GM12872 (cell line): ENCODE measurements around the gene SUGCT.

ENCODE experiments used
- CTCF ChIP-seq: IDR thresholded peaks from 3 replicates; pipeline ENCODE4 v1.5.1; 2011; ENCODE audit warnings: low read depth, mild to moderate bottlenecking, low read length, moderate library complexity; ENCODE audit not compliant: insufficient read depth

Gene SUGCT

GRCh38 chr7:40354711-40355110 lies 219.9 kb downstream of the SUGCT start:
- TF ChIP-seq CTCF, result no peak

GRCh38 chr7:40356312-40356711 lies 221.5 kb downstream of the SUGCT start:
- no peak for TF ChIP-seq CTCF

- TF ChIP-seq CTCF, result no peak
Observed at GRCh38 chr7:40356871-40357709, 222.3 kb downstream of the SUGCT start.

GRCh38 chr7:40369641-40370277 lies 235.0 kb downstream of the SUGCT start:
- no peak for TF ChIP-seq CTCF

GRCh38 chr7:40371806-40372440 lies 237.1 kb downstream of the SUGCT start:
- TF ChIP-seq CTCF, result no peak

- TF ChIP-seq CTCF, result no peak
Observed at GRCh38 chr7:40374575-40374974, 239.8 kb downstream of the SUGCT start.

- TF ChIP-seq CTCF, result no peak
Observed at GRCh38 chr7:40380111-40380510, 245.3 kb downstream of the SUGCT start.
